NK-92 (cell line): ENCODE measurements around the gene DAB1.

Experiments used
- DNase-seq: peaks from one replicate; lab custom pipeline; 2025; ENCODE audit not compliant: unreplicated experiment; lab: John Stamatoyannopoulos, UW

Gene DAB1

DNA sequence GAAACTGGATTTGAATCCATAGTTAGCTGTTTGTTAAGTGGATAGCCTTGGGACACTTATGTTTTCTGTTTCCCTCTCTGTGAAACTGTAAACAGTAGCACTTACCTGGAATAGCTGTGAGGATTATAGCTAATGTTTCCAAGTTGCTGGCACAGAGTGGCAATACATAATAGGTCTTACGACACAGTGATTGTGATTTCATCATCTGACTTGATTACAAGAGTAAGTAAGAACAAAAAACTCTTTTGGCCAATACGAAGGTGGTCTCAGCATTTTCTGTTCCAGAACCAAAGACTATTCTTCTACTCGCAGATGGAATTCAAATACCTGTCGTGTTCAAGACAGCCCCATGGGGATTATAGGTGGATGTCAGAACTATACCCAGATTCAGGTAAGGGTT, 460.2 kb downstream of the DAB1 start:
- DNase-seq, result no peak

DNA sequence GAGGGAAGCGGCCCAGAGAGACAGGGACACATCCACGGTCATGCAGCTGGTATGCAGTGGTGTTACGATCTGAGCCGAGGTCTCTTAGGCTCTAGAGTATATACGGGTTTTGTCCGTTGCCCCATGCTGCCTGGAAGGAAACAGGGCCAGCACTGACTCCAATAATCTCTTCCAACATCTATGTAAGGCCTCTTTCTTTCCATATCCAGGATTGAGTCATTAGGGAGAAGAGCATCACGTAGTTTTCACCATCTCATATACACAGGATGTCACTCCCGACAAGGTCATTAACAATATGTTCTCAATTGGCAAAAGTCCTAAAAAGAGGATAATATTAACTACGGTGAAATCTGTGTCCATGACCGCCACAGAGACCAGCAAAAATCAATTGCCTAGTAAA, 462.4 kb downstream of the DAB1 start:
- DNase-seq, result no peak

DNA sequence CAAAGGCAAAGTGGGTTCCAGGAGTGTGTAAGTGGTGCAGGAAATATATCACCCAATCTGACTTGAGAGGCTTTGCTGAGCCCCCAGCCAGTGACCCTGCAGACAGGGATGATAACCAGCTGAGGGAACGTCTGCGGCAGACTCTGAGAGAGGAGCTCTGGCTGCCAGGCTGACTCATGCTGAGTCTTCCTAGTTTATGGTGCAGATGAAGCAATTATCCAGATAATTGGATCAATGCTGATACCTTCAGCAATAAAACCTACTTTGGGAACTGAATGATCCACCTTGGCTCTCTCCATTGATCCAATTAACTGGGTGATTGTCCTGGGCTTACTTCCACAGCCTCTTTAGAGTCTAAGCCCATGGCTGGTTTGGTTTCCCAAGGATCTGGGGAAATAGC, 465.3 kb downstream of the DAB1 start:
- DNase-seq, result no peak

DNA sequence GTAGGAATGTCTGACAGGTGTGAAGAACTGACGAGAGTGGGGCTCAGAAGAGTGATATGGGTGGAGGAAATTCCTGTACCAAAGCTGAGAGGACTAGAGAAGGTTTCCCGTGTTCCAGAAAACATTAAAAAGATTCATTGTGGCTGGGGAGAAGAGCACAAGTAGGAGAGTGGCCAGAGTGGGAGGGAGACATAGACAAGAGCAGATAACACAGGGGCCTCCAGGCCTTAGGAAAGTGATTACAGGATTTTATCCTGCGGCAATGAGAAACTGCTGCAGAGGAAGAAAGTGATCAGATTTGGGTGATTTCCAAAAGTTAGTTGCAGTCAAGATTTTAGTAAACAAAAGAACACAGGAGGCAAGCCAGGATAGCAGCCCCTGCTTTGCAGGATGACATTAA, 465.9 kb downstream of the DAB1 start:
- no peak for DNase-seq

DNA sequence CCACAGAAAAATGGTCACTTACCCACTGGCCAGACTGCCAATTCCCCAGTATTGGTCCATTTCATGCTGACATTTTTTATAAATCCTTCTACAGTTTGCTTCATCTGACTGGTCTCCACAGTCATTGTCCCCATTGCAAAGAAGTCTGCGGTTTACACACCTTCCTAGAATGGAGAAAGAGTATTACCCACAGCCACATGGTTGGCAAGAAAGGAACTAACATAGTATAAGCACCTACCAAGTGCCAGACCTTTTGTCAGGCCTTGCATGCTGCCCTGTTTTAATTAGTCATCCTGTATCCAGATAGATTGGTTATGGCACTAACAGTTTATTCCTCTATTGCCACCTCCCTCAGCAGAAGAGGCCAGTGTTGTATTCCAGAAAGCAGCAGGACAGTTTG, 469.2 kb downstream of the DAB1 start:
- no peak for DNase-seq

DNA sequence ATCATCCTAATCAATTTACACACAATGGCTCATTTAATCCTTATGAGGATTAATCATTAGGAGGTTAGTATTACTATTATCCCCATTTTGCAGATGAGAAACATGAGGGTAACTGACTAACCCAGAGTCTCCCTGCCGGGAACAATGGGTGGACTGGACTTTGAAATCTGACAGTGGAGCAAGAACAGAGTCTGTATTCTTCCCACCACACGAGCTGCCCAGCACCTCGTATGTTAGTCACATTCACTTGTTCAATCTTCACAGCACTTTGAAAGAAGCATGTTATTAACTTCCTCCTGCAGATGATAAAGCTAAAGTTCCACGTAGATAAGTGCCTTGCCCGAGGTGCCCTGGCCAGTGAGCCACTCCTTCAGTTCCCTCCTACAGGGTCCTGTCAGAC, 470.5 kb downstream of the DAB1 start:
- DNase-seq, result no peak

DNA sequence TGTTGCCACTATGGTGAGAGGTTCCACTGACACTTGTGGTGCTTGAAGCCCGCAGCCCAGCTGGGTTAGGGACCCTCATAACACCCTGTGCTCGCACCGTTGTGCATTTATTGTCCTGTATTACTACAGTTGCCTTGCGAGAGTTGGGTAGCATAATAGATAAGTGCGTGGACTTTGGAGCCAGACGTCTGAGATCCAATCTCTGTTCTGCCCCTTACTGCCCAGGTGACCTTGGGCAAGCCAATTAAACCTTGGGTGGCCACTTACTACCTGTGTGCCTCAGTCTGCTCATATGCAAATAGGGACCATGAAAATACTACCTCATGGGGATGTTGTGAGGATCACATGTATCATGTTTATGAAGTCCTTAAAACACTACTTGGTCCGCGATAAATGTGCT, 471.4 kb downstream of the DAB1 start:
- DNase-seq, result no peak

DNA sequence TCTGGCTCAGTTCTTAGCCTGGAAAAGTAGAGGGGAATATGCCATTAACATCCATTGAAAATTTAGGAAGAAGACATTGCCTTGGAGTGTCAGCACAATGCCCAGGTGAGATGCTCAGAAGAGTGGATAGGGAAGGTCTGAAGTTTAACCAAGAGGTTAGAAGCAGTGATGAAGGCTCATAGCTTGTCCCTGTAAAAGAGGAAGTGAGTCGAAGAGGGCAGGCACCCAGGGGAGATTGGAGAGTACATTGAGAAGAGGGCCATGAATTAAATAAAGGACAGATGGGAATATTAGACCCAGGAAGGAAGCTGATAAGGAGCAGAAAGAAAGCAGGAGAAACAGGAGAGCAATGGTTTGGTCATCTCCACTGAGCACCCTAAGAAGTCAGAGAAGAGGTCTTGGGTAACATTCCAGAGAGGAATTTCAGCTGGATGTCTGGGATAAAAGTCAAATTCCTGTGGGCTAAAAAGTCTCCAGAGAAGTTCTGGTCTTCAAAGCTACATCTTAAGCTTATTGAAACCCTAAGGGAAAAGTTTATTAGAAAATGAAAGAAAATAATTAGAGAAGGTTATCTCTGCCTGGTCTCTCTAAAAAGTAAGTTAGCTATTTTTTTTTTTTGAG, 475.3 kb downstream of the DAB1 start:
- DNase-seq, result no peak
